GM12865 (cell line): Measurements from ENCODE around the gene FASTK.

Source experiments
- DNase-seq: peaks from one replicate; pipeline ENCODE4 v3.0.0; 2010; ENCODE audit warnings: low read depth
- H3K4me3 ChIP-seq: 2 replicates; pipeline ENCODE4 v1.5.1; 2011; ENCODE audit warnings: mild to moderate bottlenecking, low read depth, low read length, control low read depth
- TF ChIP-seq, protein P1 (sequence below): IDR thresholded peaks from 2 replicates; pipeline ENCODE4 v1.5.1; 2011; ENCODE audit warnings: low read length, control low read depth, low read depth, inconsistent platforms; ENCODE audit not compliant: insufficient read depth; ENCODE audit errors: missing control alignments

FASTK gene

DNA sequence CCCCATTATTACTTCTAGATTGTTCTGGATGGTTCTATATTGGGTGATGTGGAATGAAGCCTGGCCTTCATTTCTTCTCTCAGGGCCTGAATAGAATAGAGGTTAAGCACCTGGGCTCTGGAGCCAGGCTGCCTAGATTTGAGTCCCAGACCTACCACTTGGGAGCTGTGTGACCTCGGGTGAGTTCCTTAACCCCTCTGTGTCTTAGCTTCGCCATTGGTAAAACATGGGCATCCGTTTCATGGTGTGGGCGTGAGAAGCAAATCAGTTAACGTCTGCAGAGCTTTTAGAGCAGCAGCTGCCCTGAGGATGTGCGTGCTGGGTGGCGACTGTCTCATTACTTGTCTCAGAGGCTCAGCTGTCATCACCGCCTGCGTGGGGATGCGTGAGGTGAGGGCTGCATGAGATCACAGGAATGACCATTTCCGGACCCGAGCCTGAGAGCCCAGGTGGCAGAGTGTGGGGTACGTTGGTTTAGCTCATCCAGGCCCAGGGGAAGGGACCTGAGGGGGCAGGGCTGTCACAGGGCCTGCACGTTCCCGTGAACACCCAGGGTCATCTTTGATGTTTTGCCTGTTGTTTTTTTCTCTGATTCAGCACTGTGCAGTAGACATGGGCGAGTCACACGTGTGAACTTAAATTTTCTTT is 15.3 kb upstream of the FASTK start:
- TF ChIP-seq, protein P1, sequence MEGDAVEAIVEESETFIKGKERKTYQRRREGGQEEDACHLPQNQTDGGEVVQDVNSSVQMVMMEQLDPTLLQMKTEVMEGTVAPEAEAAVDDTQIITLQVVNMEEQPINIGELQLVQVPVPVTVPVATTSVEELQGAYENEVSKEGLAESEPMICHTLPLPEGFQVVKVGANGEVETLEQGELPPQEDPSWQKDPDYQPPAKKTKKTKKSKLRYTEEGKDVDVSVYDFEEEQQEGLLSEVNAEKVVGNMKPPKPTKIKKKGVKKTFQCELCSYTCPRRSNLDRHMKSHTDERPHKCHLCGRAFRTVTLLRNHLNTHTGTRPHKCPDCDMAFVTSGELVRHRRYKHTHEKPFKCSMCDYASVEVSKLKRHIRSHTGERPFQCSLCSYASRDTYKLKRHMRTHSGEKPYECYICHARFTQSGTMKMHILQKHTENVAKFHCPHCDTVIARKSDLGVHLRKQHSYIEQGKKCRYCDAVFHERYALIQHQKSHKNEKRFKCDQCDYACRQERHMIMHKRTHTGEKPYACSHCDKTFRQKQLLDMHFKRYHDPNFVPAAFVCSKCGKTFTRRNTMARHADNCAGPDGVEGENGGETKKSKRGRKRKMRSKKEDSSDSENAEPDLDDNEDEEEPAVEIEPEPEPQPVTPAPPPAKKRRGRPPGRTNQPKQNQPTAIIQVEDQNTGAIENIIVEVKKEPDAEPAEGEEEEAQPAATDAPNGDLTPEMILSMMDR, result no peak
- DNase-seq, result no peak
- no peak overlapping the region for H3K4me3 ChIP-seq

DNA sequence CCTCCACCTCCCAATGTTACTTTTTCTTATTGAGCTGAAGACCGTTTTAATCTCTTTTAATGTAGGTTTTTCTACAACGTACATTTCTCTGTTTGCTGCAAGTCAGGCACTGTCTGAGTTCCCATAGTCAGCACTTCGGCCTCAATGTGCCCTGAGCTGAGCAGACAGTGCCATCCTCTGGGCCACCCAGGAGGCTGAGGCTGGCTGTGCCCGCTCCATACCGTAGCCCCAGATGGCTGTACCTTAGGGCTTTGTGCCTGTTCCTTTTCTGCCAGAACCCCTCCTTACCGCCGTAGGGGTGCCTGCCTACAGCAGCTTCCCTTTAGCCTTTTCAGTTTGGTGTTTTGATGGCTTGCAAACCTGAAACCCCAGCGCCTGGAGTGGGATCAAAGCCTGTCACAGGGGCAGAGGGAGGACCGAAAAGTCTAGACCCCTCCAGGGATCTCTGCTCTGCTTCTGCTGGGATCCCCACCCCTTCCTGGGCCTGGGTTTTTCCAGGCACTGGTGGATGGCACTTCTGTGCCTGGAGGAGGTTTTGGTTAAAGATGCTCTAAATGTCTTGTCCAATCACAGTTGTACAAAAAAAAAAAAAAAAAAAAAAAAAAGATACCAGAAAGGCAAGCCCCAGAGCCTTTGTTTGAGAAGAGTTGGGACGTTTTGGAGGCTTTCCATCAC is 14.7 kb upstream of the FASTK start:
- H3K4me3 ChIP-seq, result no peak overlapping the region
- TF ChIP-seq, protein P1, result no peak
- no peak for DNase-seq

DNA sequence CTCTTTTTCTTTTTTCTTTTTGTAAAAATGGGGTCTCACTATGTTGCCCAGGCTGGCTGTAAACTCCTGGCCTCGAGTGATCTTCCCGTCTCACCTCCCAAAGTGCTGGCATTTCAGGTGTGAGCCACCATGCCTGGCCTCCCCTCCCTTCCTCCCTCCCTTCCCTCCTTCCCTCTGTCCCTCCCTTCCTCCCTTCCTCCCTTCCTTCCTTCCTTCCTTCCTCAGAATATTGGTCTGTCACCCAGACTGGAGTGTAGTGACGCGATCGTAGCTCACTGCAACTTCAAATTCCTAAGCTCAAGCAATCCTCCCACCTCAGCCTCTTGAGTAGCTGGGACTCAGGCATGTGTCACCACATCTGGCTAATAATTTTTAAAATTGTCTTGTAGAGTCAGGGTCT is 14.1 kb upstream of the FASTK start:
- DNase-seq, result no peak
- no peak overlapping the region for H3K4me3 ChIP-seq
- TF ChIP-seq, protein P1, result no peak

DNA sequence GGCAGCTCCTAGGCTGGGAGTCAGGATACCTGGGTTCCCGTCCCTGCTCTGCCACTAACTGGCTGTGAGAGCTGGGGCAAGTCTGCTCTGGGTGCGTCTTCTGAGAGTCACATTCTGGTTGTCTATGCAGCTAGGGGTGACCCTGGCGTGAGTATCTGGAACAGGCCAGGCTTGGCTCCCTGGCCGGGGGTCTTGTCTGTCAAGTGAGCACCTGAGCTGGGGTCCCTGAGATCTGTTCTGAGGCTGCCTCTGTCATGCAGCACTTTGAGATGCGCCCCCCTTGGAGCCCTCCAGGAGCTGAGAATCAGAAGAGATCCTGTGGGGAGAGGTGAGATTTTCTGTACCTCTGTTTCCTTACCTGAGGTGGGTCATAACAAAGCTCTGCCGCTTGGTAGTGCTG is 13.1 kb upstream of the FASTK start:
- DNase-seq, result no peak
- TF ChIP-seq, protein P1, result no peak

DNA sequence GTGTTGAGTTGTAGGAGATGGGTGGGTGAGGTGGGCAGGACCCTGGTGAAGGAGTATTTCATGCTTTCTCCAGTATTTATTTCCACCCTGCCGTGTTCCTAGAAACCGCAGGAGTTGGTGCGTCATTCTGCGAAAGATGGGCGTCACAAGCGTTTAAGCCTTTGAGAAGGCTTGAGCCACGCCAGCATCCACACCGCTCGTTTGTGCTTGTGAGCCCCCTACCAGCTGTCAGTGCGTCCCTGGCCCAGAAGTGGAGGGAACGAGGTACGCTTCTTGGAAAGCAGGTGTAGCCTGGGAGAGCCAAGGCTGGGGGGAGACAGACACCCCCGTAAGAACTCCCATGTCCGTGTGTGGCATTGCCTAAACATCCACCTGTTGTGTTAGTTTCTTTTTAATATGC is 11.4 kb upstream of the FASTK start:
- TF ChIP-seq, protein P1, result no peak
- no peak for DNase-seq
- no peak overlapping the region for H3K4me3 ChIP-seq

More for the DNA sequence above, 13.1 kb upstream of the FASTK start:
- H3K4me3 ChIP-seq, result no peak overlapping the region

DNA sequence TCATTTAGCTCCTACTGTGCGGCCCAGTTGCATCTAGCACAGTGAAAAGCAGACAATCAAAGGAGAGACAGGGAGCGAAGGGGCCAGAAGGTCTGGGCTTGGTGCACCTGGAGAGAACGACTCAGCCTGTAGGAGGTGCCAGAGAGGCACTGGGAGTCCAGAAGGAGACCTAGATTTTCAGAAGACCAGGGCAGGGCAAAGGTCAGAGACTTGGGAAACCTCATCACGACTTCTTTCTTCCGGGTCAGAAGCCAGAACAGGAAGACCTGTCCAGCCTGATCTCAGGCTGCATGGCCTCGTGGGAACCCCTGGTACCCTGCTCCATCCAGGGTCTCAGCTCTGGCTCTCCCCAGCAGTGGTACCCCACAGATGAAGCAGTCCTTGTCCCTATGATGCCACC is 10.8 kb upstream of the FASTK start:
- DNase-seq, result peak; percentile 53

More for the DNA sequence above, 10.8 kb upstream of the FASTK start:
- H3K4me3 ChIP-seq, result no peak overlapping the region
- TF ChIP-seq, protein P1, result peak; percentile 77
